Activated gamma-delta T cell treated with anti-CD3 and anti-CD28 coated beads, Interleukin-2, amount 50 U/mL, for 16 hours (primary cell): ENCODE results near the gene ALG14.
"Not testable (repeated sequence)": the region's sequence is repeated elsewhere in the genome, so short reads cannot be mapped to it uniquely, and the experiment has no call there.

Experiments used
- DNase-seq: peaks from one replicate; pipeline ENCODE4 v3.0.0-alpha.2; 2020; ENCODE audit warnings: low read depth

The ALG14 gene

DNA sequence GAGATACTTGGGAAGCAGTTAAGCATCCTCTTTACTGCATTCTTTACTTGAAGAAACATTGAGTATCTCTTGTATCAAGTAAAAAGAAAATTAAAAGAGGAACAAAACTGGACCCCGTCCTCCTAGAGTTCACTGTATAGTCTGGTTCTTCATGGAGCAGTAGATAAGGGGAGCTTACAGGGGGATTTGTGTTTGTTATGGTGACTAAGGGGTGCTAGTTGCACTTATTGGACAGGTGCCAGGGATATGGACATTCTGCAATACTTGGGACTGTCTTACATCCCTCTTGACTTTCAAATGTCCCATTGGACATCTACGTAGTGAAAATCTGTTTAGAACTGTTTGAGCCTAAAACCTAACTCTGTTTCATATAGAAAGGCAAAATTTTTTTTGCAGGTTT, 67.2 kb downstream of the ALG14 start:
- no peak for DNase-seq

DNA sequence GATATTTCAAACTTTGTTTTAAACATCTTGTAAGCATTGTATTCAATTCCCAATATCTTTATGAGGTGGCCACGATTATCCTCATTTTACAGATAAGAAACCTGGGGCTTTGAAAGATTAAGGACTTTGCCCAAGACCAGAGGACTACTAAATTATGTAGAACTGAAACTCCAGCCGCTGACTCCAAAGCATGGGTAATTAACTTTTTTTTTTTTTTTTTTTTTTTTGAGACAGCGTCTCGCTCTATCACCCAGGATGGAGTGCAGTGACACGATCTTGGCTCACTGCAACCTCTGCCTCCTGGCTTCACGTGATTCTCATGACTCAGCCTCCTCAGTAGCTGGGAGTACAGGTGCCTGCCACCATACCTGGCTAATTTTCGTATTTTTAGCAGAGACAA, 68.7 kb downstream of the ALG14 start:
- DNase-seq, result no peak

DNA sequence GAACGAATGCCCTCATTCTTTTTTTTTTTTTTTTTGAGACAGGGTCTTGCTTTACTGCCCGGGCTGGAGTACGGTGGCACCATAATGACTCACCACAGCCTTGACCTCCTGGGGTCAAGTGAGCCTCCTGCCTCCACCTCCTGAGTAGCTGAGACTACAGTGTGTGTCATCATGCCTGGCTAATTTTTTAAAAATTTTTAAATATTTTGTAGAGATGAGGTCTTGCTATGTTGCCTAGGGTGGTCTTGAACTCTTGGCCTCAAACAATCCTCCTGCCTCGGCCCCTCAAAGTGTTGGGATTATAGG, 69.4 kb downstream of the ALG14 start:
- no peak for DNase-seq

DNA sequence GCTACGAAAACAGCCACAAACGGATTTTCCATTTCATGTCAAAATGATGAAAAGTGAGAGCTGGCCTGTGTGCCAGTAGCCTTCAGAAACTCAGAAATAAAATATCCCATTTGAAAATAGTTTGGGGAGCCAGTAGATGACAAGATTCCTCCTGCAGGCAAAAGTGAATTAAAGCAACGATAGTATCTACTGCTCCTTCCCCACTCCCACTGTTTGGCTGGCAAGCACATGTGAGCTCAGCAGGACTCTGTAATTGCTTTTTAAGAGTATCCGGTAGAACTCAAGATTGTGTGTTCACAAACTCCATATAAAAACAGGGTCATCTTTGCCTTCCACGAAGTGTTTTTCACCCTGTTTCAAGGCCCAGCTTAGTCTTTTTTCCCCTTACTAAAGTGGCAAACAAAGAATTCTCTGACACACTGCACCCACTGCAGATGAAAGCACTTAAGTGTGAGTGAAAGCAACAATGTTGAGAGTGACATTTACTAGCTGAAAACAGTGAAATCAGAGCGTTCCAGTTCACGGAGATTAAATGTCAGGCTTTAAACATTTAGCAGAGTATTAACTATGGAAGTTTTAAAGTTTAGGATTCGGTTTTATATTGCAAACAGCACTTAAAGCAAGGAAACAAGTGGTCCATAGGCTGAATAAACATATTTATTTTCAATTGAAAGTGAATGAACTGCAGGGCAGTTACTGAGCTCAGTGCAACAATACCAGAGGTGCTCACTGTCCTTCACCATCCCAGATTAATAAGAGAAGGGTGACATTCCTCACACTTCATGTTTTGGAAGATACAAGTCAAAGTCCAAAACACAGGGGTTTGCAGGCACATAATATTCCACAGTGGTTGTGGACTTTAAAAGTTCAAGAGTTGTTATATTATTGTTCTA, 70.0 kb downstream of the ALG14 start:
- DNase-seq, result no peak

DNA sequence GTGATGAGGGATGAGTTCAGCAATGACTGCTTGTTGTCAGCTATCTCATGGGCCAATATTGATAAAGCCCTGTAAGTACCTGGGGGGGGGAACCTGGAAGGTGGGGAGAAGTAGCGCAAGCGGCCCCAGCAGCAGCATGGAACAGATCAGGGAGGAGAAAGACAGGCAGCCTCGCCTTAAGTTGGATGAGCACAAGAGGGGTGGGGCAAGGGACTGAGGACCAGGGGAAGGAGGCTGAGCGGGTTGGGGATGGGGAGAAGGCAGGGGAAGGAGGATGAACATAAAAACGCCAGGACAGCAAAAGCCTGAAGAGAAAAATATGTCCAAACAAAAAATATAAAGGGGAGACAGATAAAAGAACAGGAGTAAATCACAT, 70.6 kb downstream of the ALG14 start:
- no peak for DNase-seq

DNA sequence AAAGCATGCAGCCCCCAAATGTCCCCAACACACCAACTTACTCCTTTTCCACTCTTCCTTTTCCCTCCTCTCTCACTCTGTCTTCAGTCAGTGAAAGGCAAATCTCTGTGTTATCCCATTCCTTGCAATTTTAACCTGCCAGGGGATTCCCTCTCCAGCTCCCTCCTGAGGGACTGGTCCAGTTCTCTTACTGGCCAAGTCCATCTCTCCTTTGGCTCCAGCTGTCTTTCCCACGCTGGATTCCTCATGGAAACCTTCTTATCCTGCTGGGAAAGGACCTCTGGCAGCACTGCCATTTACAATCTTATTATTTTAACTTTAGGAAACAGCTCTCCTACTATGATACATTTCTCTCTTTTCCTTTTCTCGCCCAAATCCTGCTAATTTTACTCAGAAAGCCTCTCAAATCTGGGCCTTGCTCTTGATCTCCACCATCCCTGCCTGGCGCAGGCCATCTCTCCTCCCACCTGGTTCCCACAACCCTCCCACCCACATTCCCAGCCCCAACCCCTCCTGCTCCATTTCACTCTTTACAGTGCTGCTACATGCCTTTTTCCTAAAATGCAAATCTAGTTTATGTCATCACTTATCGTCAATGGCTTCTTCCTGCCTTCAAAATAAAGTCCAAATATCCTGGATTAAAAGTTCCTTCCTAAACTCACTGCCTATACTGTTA, 73.2 kb downstream of the ALG14 start:
- DNase-seq, result no peak

DNA sequence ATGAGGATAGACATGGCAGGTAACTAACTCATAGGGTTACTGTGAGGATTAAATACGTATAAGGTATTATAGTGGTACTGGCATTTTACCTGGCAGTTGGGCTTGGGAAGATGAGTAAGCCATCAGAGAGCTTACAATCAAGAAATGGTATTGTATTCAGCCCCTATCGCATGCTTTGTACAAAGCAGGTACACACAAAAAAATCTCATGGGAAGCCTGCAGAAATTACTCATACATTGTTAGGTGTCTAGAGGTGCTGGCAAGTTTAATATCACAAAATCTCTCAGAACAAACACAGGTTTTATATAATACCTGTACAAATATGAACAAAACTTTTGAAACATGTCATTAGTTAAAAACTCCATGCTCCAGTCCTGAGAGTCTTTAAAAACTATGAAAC, 74.0 kb downstream of the ALG14 start:
- no peak for DNase-seq

DNA sequence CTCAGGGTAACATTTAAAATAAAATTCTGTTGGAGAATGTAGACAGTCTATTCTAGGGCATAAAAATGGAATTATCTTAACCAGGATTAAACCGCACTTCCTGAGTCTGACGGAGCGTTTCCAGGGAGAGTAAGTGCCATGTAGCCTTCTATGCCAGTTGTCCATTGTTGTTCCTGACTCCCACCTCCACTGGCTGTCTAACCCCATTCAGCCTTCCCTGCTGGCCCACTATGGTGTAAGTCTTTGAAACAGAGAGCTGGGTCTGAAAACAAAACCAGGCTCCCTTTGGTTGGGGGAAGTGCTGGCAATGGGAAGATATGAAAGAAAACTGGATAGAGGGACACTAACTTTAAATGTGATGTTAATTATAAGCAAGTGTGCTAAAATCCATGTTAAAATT, 74.6 kb downstream of the ALG14 start:
- DNase-seq, result no peak

DNA sequence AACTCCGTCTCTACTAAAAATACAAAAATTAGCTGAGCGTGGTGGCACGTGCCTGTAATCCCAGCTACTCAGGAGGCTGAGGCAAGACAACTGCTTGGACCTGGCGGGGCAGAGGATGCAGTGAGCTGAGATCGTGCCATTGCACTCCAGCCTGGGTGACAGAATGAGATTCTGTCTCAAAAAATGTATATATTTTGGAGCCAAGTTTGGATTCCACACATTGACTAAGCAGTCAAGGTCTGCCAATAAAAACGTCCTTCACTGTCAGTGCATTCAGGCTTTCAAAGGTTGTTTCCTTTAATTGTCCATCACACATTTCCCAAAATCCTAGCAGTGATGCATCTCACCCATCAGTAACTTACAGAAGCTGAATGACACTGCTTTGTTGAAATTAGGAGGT, 77.2 kb downstream of the ALG14 start:
- DNase-seq, result not testable (repeated sequence)

DNA sequence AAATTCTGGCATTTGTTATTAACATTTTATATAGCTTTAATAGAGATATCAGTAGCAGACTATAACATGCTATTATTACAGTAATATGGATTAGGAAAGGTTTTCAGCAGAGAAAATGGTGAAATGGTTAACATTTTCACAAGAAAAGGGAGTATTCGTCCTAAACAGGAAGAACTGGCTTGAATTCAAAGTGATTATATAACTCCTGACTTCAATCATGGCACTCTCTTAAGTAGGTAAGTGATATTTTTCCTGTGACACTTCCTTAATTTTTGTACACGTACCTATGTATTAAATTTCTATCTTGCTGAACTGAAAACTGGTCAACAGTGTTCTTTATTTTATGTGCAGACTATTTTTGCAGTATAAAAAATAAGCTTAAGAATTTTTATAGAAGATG, 77.9 kb downstream of the ALG14 start:
- no peak for DNase-seq

DNA sequence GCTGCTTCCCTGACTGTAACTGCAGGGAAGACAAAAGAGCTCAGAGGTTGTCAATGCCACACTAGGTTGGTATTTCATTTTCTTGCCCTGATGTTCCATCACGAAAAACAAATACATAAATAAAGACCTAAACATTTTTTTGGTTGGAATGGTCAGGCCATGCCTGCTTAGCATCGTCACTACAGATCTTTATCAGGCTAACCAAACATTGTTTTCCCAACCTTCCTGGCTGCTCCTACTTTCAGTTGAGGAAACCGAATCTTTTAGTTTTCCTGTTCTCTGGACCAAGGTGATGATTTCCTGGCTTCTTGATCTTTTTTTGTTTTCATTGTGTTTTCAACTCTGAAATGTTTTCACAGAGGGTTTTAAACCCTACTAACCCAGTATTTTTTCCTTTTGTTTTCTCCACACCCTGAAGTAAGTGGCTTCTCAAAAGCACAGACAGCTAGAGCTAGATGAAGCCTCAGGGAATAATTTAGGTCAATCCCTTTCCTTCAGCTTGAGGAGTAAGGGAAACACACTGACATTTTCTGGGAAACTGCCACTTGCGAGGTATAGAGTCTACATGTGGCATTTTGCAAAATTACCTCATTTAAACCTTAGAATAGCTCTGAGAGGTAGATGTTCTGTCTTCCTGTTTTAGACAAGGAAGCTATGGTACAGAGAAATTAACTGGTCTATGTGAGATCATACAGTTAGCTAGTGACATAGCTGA, 78.7 kb downstream of the ALG14 start:
- DNase-seq, result no peak

DNA sequence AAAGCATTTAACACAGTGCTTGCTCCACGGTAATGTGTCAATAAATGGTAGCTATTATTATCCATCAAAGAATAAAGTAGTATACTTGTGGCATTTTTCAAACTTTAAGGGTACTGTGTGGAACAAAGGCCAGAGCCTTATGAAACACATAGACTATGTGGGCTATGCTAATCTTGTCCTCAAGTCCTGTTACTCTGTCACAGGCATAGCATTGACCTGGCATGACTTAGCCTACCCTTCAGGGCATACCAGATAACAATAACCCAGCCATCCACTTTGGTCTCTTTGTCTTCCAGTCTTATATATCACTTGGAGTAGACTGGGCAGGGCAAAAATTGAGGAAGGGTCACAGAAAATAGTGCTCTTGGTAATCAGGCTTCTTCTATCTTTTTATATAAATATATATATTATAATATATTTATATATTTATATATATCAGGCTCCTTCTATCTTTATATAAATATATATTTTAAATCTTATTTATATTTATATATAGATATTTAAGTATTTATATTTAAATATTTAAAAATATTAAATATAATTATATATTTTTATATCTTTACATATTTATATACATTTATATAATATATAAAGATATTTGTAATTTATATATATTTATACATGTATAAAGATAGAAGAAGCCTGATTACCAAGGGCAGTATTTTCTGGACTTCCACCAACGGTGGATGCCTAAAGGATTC, 79.7 kb downstream of the ALG14 start:
- no peak for DNase-seq

DNA sequence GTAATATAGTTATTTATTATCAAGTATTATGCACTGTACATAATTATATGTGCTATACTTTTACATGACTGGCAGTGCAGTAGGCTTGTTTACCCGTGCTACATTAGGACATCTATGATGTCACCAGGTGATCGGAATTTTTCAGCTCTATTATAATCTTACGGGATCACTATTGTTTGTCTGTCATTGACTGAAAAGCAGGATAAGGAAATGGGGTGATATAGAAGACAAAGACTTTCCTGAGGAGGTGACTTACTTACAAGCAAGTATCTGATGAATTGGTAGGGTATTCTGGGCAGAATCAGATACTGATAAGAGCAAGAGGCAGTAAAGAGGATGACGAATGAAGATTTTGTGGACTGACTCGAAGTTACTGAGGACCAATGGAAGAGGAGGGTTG, 80.6 kb downstream of the ALG14 start:
- no peak for DNase-seq

DNA sequence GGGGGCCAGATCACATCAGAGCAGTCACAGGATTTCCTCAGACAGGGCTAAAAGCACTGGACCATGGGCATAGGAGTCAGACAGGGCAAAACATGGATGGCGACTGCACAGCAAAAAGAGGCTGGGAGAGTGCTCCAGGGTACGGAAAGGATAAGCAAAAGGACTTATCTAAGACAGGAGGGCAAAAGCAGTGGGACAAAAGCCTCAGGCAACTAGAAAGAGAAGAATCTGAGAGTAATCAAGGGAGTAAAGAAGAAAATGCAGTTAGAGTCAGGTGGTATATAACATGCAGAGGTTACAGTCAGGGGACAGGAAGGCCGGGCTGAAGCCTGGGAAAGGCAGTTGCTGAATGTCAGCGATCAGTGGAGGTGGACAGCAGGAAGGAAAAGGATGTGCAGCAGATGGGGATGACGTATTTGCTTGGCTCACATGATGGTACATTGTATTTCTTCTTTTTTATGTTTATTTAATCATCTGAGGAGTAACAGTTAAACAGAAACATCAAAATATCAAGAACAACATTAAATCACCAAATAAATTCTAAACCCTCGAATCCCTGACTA, 82.8 kb downstream of the ALG14 start:
- no peak for DNase-seq

DNA sequence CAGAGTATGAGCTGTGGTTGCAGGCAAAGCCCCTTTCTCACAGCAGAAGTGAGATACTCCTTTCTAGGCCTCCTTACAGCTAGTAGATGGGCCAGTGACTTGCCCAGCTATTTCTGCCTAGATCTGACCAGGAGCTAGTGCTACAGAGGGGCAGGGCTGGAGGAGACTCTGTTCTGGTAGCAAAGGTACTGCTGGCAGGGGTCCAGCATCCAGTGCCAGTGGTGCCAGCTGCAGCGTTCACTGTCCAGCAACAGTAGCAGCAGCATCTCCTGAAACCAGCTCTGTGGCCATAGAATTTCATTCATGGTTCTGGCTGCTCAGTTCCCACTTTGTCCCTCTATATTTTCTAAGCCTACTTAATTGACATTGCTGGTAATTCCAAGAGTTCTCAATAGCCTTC, 83.4 kb downstream of the ALG14 start:
- DNase-seq, result no peak

DNA sequence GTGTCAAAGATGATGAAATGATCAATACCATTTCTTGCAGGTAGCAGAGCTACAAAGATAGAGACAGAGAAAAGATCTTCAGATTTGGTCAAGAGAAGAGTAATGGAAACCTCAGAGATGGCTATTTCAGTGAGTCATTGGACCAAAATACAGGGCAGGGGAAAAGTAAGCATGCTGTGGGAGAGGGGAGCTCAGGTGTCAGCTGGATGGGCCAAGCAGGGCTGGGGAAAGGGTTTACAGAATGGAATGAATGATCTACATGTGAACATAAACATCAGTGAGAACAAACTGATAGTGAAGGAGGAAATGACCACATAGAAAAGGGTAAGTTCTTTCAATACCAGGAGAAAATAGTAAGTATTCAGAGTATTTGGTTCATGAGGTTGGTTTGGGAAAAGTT, 84.4 kb downstream of the ALG14 start:
- no peak for DNase-seq

DNA sequence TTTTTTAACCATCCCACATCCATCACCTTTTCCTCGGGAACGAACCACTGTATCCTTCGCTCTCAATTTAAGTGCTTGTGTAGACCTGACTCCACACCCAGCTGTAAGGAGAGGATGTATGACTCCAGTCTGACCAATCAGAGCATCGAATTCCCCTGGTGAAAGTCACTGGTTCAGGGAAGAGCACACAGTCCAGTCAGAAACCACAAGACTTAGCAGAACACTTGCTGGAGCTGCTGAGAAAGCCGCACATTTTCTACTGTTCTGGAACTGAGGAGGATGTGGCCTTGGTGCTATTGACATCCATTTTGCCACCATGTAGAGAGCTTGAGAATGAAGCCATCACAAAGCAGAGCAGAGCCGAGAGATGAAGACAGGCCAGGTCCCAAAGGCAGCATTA, 86.0 kb downstream of the ALG14 start:
- no peak for DNase-seq

DNA sequence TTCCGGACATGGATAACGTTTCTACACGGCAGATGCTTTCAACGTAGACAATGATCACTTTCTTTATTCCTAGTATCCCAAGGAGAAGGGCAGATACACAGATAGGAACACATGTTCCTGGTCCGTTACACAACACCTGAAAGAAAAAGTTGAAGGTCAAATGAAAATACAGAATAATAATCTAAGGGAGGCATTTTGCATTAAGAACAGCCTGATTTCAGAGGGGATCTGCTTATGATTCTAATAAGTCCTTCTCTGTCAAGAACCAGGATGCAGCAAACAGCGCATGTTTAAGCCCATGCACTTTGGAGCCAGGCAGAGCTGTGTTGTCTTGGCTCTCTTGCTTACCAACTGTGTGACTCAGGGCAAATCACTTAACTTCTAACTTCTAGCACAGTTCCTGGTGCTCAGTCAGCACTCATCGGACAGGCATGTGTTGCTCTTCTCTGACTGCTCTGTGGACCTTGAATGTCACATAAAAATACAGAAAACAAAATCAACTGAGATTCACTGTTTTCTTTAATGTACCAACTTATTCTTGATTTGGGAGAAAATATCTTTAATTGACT, 89.5 kb downstream of the ALG14 start:
- no peak for DNase-seq

DNA sequence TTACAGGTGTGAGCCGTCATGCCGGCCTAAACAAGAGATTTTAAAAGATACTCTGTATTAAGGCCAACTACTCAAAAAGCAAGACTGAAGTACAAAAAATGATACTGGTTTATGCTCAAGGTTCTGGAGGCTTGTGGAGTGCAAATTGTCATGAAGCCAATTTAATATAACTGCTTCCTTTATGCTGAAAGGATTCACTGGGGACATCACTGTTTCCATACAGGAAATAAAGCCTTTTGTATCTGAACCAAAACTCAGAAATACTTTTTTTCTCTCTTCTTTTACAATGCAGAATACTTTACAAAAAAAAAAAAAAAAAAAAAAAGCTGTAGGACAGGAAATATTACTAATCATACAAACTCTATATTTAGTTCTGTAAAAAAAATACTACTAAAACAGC, 90.4 kb downstream of the ALG14 start:
- no peak for DNase-seq

DNA sequence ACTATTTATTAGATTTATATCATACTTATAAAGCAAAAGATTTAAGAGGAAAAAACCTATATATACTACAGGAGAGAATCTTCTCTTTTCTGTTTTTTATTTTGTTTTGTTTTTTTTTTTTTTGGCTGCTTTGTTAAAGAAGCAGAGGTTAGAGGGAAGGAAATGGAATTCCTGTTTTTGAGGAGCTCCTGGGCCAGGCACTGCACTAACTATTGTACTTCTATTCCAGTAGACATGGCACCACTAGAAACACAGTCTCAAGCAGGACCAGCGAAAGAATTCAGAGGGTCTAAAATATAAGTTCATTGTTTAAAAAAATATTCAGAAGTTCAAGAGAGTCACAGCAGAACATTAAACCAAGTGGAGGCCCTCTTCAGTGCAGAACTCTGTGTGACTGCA, 91.2 kb downstream of the ALG14 start:
- DNase-seq, result no peak

DNA sequence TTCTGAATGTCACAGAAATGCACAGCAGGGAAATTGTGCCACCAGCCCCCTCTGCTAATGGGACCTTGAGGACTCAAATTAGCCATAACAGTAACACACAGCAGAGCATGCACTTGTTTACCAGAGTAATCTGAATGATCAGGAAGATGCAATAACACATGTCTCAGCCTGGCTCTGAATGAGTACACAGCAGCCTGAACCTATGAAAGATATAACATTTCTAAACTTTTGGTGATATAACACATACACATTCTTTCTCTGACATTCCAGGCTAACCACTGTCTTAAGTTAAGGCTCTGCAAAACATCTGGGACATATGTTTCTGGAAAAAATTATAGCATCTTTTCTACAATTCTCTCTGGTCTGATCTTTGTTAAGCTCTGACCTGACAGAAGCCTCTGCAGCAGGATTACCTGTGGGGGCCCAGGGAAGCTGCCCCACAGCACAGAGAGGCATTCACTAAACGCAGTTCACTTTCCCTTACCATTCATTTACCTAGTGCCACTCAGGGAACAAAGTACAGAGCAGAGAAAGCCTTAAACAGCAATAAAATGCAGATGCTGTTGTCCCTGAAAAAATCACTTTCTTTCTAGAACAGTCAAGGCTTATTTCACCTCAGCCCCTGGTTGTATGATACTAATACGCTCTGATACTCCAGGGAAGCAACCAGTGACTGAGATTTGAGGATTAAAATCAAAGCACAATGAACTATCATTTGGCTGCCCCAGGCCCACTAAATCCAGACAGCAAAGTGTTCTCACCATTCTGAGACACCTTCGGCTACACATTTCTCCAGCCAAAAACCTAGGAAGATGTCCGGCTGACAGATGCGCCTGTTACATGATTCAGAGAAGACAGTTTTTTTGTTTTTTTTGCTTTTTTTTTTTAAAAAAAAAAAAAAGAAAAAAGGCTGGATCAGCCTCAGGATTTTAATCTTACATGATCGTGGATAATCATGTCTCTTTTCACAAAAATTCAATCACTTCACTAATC, 91.9 kb downstream of the ALG14 start:
- no peak for DNase-seq
